ENCODE data around the gene OSBPL3.

DNA sequence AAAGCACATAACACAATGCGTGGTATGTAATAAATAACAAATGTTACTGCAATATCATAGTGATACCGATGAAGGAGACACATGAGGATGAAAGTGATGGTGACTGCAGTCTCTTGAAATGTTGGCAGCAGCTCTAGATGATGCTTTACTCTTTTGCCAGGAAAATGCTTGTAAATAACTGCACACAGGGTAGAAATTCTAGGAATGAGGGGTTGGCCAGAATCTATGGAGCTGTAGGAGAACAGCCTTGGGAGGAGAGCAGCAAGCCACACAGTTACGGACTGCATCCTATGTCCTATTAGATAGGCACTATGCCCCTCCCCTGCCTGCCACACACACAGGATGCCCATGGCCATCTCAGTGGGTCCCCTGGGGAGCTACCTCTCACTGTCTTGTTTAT is 125.1 kb downstream of the OSBPL3 start:
- TF ChIP-seq RELA (CRISPR knock-in tag; IDR thresholded peaks at IDR 0.05; ENCODE audit: borderline replicate concordance) (no peak), SMAD4 (CRISPR knock-in tag; IDR thresholded peaks at IDR 0.05) (no peak), CREM (CRISPR knock-in tag; IDR thresholded peaks at IDR 0.05) (no peak), ESRRA (CRISPR knock-in tag; IDR thresholded peaks at IDR 0.05; ENCODE audit: borderline replicate concordance) (no peak)
- TF ChIP-seq, protein P1, sequence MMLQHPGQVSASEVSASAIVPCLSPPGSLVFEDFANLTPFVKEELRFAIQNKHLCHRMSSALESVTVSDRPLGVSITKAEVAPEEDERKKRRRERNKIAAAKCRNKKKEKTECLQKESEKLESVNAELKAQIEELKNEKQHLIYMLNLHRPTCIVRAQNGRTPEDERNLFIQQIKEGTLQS (CRISPR knock-in tag; conservative IDR thresholded peaks at IDR 0.05) = no peak
- TF ChIP-seq, protein P2, sequence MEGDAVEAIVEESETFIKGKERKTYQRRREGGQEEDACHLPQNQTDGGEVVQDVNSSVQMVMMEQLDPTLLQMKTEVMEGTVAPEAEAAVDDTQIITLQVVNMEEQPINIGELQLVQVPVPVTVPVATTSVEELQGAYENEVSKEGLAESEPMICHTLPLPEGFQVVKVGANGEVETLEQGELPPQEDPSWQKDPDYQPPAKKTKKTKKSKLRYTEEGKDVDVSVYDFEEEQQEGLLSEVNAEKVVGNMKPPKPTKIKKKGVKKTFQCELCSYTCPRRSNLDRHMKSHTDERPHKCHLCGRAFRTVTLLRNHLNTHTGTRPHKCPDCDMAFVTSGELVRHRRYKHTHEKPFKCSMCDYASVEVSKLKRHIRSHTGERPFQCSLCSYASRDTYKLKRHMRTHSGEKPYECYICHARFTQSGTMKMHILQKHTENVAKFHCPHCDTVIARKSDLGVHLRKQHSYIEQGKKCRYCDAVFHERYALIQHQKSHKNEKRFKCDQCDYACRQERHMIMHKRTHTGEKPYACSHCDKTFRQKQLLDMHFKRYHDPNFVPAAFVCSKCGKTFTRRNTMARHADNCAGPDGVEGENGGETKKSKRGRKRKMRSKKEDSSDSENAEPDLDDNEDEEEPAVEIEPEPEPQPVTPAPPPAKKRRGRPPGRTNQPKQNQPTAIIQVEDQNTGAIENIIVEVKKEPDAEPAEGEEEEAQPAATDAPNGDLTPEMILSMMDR (IDR thresholded peaks at IDR 0.05) = no peak
